Measurements from ENCODE around the gene KCNH2.

KCNH2 gene

GRCh38 chr7:150959739-150960734 is 18.1 kb downstream of the KCNH2 start:
- no peak for DNase-seq (ENCODE audit: low spot score)

- DNase-seq (ENCODE audit: low spot score), result no peak
Measured at GRCh38 chr7:150959081-150959480, 19.0 kb downstream of the KCNH2 start.

GRCh38 chr7:150958597-150958996 is 19.5 kb downstream of the KCNH2 start:
- no peak for DNase-seq (ENCODE audit: low spot score)

GRCh38 chr7:150958062-150958552 is 20.0 kb downstream of the KCNH2 start:
- DNase-seq (ENCODE audit: low spot score), result no peak

DNA sequence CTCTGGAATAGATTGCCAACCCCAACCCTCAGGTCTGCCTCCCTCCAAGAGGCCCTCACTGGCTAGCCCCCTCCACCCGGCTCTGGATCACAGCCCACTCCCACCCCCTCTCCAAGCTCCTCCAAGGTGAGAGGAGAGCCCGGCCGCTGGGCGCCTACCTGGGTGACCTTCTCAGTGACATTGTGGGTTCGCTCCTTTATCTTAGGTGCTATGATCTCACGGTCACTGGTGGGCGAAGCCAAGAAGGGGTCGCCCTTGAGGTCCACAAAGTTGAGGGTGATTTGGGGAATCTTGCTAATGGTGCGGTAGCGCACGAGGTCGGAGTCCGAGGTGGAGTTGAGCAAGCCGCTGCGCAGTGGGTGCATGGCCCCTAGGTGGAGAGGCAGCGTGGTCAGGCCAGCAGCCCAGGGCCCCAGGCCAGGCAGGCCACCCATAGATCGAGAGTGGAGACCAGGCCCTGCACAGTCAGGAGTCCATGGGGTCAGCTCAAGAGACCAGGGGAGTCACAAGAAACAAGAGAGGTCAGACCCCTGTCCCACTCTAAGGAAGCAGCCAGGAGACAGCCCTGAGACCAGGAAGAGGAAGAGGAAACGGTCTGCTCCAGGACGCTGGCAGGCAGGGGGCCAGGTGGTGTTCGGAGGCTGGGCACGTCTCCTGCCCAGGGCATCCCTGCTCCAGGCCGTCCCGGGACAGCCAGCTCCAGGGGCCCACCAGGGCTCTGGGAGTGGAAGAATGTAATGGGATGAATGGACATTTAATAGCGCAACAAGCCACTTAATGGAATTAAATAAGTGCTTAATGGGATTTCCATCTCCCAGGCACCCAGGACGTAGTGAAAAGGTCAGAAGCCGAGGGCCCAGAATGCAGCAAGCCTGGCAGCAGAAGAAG is 20.7 kb downstream of the KCNH2 start:
- no peak for DNase-seq (ENCODE audit: low spot score)

GRCh38 chr7:150956395-150957132 is 21.6 kb downstream of the KCNH2 start:
- DNase-seq (ENCODE audit: low spot score), result no peak

DNA sequence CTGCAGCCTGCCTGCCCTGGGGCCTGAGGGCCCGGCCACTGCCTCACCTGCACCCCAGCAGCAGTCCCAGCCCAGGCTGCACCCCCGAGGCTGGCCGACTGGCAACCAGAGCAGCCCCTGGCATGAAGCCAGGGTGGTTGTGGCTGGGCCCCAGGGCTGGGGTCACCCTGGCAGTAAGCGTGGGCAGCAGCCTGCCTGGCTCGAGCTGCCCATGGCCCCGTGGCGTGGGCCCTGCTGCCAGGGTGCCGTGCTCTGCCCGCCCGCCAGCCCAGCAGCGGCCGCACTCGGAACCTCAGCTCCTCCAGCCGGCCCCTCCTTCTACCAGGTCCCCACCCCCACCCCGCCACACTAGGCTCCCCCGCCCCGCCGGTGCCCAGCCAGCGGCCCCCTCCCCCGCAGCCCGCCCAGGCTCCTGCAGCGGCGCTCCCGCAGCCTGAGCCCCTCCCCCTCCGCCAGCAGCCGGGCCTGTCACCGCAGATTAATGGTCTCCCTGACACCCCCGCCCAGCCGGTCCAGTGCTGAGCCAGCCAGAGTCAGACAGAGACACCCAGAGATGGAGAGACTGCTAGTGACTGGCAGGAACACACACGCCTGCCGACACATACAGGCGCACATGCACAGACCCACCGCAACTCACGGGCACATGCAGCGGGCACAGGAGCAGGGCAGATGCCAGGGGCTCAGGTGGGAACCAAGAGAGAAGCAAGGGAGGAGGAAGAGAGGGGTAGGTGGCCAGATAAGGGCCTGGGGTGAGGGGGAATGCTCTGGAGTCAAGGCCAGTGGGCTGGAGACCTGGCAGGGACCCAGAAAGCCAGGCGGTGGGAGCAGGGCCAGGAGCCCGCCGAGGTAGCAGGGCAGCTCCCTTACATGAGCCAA is 22.4 kb downstream of the KCNH2 start:
- DNase-seq (ENCODE audit: low spot score), result no peak

DNA sequence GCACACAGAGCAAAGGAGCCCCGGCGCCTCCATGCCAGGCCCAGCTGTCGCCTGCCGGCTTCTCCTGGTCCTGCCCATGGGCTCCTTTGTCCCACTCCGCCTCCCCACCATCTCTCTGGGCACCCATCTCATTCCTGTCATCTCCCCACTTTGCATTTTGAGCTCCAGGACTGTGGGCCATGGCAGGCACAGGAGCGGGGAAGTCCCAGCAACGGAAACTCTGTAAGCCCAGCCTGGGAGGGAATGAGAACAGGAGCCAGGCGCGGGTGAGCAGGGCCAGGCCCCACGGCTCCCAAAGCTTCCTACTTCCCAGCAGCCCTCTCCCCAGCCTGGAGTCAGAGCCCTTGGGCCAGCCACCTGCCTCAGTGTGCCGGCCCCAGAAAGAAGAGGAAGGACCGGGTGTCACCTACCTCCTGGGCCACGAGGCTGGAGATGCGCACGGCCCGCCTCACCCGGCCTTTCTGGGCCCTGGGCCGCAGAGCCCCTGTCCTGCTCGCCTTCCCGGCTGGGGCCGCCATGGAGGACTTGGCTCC is 23.1 kb downstream of the KCNH2 start:
- no peak for DNase-seq (ENCODE audit: low spot score)

- no peak for DNase-seq (ENCODE audit: low spot score)
Measured at GRCh38 chr7:150954201-150954985, 23.7 kb downstream of the KCNH2 start.

DNA sequence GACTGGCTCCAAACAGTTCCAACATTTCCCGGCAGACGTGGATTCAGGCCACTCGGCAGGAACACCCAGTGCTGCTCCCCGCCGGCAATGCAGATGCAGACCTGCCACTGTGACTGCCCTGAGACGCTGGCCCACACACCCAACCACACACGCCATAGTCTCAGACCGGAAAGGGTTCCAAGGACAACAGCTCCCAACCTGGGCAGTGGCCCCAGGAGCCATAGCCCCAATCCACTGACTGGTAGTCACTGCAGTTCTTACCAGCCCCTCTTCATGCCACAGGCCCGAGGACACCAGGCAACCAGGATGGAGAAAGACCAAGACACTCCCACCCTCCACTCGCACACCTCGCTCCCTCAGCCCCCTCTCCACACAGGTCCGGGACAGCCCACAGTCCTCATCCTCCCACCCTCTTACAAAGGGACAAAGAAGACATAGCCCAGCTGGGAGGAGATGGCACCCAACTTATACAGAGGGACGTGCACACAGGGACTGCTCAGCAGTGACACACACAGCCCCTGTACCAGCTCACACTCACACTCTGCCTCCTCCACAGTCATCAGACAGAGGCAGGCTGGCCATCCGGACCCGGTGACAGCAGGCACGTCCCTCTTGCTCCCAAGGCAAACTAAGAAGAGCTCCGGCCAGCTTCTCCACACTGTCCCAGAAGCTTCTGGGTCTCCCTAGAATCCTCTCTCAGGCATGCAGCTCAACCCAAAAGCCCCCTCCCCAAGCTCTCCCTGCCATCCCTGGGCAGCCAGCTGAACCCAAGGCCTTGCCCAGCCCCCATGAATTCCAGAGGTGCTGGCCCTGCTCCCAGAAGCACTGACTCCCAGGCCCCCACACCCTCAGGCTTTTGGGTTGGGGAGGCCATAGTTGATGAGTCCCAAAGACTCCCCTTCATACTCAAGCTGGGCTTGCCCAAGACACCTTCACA is 24.8 kb downstream of the KCNH2 start:
- no peak for DNase-seq (ENCODE audit: low spot score)

DNA sequence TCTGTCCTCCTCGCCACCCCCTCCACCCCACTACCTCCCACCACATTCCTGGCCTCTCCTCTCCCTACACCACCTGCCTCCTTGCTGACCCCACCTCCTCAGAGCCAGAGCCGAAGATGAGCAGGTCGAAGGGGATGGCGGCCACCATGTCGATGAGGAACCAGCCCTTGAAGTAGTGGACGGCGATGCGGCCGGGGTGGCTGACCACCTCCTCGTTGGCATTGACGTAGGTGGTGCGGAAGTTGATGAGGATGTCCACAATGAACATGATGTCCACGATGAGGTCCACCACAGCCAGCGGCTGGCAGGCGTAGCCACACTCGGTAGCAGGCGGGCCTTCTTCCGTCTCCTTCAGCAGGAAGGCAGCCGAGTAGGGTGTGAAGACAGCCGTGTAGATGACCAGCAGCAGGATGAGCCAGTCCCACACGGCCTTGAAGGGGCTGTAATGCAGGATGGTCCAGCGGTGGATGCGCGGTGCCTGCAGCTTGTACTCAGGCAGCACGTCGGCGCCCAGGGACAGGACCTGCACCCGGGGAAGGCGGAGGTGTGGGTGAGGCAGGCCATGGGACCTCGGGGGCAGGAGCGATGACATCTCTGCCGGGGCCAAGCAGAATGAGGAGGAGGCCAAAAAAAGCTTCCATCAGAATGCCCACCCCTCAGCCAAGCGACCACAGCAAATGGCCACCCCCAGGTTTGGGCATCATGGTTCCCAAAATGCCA is 25.6 kb downstream of the KCNH2 start:
- no peak for DNase-seq (ENCODE audit: low spot score)

DNA sequence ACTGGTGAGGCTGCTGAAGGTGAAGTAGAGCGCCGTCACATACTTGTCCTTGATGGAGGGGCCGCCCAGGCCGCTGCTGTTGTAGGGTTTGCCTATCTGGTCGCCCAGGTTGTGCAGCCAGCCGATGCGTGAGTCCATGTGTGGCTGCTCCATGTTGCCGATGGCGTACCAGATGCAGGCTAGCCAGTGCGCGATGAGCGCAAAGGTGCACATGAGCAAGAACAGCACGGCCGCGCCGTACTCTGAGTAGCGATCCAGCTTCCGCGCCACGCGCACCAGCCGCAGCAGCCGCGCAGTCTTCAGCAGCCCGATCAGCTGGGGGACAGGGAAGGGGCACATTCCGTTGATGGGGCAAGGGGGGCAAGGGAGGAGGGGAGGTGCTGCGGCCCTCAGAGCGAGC is 26.6 kb downstream of the KCNH2 start:
- no peak for DNase-seq (ENCODE audit: low spot score)

- no peak for DNase-seq (ENCODE audit: low spot score)
Measured at GRCh38 chr7:150951181-150951520, 27.0 kb downstream of the KCNH2 start.

GRCh38 chr7:150950496-150951180 is 27.5 kb downstream of the KCNH2 start:
- DNase-seq (ENCODE audit: low spot score), result no peak

- no peak for DNase-seq (ENCODE audit: low spot score)
Measured at GRCh38 chr7:150949971-150950491, 28.1 kb downstream of the KCNH2 start.

GRCh38 chr7:150949564-150949963 is 28.6 kb downstream of the KCNH2 start:
- DNase-seq (ENCODE audit: low spot score), result no peak

DNA sequence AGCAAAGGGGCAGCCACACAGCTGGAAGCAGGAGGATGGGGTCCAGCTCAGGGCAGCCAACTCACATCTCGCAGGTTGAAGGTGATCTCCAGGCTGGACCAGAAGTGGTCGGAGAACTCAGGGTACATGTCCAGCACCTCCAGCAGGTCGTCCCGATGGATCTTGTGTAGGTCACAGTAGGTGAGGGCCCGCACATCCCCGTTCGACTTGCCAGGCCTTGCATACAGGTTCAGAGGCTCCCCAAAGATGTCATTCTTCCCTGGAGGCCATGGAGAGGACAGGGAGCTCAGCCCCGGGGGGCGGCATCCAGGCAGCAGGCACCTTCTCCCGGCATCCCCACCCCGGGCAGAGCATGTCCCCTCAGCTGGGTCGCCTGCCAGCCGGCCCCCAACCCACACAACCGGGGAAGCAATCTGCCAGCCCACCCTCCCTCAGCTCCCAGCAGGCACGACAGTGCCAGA is 29.3 kb downstream of the KCNH2 start:
- DNase-seq (ENCODE audit: low spot score), result no peak
